SKM-1 (cell line): ENCODE measurements around the gene NBAS.

Experiments used
- DNase-seq: peaks from one replicate; lab custom pipeline; 2025; ENCODE audit not compliant: unreplicated experiment; lab: John Stamatoyannopoulos, UW

The NBAS gene

GRCh38 chr2:15591692-15592463 lies 30.7 kb upstream of the NBAS start, which contains the start of gene DDX1:
TSS of gene DDX1 (plus strand) at chr2:15591868. CDS start at chr2:15591934, 66 bp downstream.
- peak; percentile 67 for DNase-seq

- DNase-seq = no peak
Measured at GRCh38 chr2:15591373-15591691, 30.2 kb upstream of the NBAS start.

GRCh38 chr2:15588329-15588919 lies 27.3 kb upstream of the NBAS start:
- peak; percentile 13 for DNase-seq

GRCh38 chr2:15584767-15585469 lies 23.8 kb upstream of the NBAS start:
- no peak for DNase-seq

GRCh38 chr2:15584316-15584715 lies 23.2 kb upstream of the NBAS start:
- no peak for DNase-seq

- no peak for DNase-seq
Measured at GRCh38 chr2:15583826-15584225, 22.7 kb upstream of the NBAS start.

GRCh38 chr2:15582710-15583357 lies 21.7 kb upstream of the NBAS start:
- no peak for DNase-seq

GRCh38 chr2:15580451-15580850 lies 19.3 kb upstream of the NBAS start:
- no peak for DNase-seq

GRCh38 chr2:15579641-15580040 lies 18.5 kb upstream of the NBAS start:
- no peak for DNase-seq

- peak; percentile 33 for DNase-seq
Measured at GRCh38 chr2:15577071-15577735, 16.1 kb upstream of the NBAS start.

- no peak for DNase-seq
Measured at GRCh38 chr2:15571729-15572128, 10.6 kb upstream of the NBAS start.

GRCh38 chr2:15570104-15570503 lies 9.0 kb upstream of the NBAS start:
- DNase-seq = no peak

GRCh38 chr2:15568874-15569273 lies 7.7 kb upstream of the NBAS start:
- no peak for DNase-seq

- DNase-seq = no peak
Measured at GRCh38 chr2:15566912-15567311, 5.8 kb upstream of the NBAS start.

- DNase-seq = no peak
Measured at GRCh38 chr2:15565994-15566671, 5.0 kb upstream of the NBAS start.

GRCh38 chr2:15565392-15565791 lies 4.3 kb upstream of the NBAS start:
- no peak for DNase-seq

- DNase-seq = no peak
Measured at GRCh38 chr2:15563227-15564100, 2.3 kb upstream of the NBAS start.

- DNase-seq = no peak
Measured at GRCh38 chr2:15562354-15563031, 1.4 kb upstream of the NBAS start.
